ENCODE data around the gene TMEM171.

TMEM171 gene

GRCh38 chr5:73111536-73111935 lies 8.8 kb upstream of the TMEM171 start:
- no peak overlapping the region for H3K4me3 ChIP-seq (replicated peaks; ENCODE audit: low read depth, low read length)
- TF ChIP-seq, protein P1, sequence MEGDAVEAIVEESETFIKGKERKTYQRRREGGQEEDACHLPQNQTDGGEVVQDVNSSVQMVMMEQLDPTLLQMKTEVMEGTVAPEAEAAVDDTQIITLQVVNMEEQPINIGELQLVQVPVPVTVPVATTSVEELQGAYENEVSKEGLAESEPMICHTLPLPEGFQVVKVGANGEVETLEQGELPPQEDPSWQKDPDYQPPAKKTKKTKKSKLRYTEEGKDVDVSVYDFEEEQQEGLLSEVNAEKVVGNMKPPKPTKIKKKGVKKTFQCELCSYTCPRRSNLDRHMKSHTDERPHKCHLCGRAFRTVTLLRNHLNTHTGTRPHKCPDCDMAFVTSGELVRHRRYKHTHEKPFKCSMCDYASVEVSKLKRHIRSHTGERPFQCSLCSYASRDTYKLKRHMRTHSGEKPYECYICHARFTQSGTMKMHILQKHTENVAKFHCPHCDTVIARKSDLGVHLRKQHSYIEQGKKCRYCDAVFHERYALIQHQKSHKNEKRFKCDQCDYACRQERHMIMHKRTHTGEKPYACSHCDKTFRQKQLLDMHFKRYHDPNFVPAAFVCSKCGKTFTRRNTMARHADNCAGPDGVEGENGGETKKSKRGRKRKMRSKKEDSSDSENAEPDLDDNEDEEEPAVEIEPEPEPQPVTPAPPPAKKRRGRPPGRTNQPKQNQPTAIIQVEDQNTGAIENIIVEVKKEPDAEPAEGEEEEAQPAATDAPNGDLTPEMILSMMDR (IDR thresholded peaks at IDR 0.05; ENCODE audit: low read length, missing control alignments): no peak
- no peak for DNase-seq (ENCODE audit: low read depth)

DNA sequence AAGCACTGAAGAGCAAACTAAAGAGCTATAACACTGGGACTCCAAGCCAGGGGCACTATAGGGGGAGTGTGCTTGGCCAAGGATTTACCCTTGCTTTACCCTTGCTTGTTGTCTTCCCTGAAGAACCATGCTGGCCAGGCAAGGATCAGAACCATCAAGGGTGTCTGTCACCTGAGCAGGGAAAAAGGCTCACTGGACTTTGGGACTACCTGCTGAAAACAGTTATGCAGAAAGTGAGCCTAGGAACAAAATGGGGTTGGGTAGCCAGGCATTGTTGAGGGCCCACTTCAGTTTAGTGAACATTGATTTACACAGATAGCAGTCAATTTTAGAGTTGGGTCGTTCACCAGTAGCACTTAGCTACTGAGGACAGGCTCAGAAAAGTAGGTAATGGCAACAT lies 8.0 kb upstream of the TMEM171 start:
- no peak overlapping the region for H3K4me3 ChIP-seq (replicated peaks; ENCODE audit: low read depth, low read length)
- no peak for DNase-seq (ENCODE audit: low read depth)
- TF ChIP-seq, protein P1 (IDR thresholded peaks at IDR 0.05; ENCODE audit: low read length, missing control alignments): no peak

DNA sequence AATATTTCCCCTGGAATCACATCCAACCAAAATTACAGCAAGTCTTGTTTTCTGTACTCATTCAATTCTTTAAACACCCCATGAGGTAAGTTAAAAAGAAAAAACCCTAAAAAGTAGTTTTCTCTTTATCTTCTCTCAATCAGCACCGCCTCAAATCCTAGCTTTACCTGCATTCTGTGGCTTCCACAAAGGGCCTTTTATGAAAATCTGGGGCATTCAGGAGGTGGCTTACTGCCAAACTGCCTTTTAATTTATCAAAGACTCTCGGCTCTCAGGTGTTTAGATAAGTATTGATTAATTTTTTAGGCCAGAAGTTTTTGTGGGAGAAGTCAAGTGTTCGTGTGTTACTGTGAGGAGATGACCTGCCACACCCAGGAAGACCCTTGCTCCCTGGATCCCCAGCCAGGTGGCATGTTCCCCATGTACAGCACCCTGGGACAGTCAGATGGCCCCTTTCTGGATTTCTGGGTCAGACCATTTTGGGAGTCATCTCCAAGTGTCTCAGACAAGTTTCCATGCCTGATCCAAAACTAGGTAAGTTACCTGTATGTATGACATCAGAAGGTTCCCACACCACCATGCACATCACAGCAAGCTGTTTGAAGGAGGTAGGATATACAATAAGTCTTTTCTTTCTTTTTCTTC lies 6.2 kb upstream of the TMEM171 start:
- DNase-seq (ENCODE audit: low read depth): no peak
- TF ChIP-seq, protein P1 (IDR thresholded peaks at IDR 0.05; ENCODE audit: low read length, missing control alignments): no peak
- H3K4me3 ChIP-seq (replicated peaks; ENCODE audit: low read depth, low read length): no peak overlapping the region

DNA sequence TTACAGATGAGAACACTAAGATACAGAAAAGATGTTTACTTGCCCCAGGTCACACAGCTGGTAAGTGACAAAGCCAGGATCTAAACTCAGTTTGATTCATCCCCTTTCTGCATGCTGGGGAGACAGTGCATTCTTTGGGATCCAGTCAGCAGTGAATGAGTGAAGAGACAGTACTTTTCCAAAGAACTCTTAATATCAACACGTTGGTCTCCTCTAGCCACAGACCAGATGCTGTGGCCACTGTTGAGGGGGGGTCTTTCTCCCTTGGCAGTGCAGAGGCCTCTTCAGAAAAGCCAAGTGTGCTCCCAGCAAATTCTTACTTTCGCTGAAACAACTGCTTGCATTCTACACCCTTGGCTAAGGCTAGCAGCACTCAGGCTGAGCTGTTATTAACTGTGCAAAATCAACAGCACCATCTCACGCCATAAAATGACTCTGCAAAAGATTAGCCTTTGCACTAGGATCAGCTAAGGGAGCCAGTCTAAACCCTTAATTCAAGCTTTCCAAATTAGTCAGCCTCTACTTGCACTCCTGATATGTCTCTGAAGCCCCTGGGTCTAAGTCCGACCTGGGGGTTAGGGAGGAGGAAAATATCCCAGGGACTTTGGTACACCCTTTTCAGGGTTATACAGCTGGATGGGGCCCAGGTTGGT lies 4.8 kb upstream of the TMEM171 start:
- TF ChIP-seq, protein P1 (IDR thresholded peaks at IDR 0.05; ENCODE audit: low read length, missing control alignments): no peak
- DNase-seq (ENCODE audit: low read depth): peak; percentile 37
- no peak overlapping the region for H3K4me3 ChIP-seq (replicated peaks; ENCODE audit: low read depth, low read length)

GRCh38 chr5:73116506-73116905 lies 3.9 kb upstream of the TMEM171 start:
- H3K4me3 ChIP-seq (replicated peaks; ENCODE audit: low read depth, low read length): no peak overlapping the region
- TF ChIP-seq, protein P1 (IDR thresholded peaks at IDR 0.05; ENCODE audit: low read length, missing control alignments): no peak
- DNase-seq (ENCODE audit: low read depth): no peak

- H3K4me3 ChIP-seq (replicated peaks; ENCODE audit: low read depth, low read length): no peak overlapping the region
- DNase-seq (ENCODE audit: low read depth): no peak
- TF ChIP-seq, protein P1 (IDR thresholded peaks at IDR 0.05; ENCODE audit: low read length, missing control alignments): no peak
Measured at GRCh38 chr5:73117088-73117740, 3.2 kb upstream of the TMEM171 start.

Measured in fibroblast of pulmonary artery (primary cell).